ENCODE results near the gene BAIAP2L1. TPM values are rescaled to one million over a fixed set of nuclear protein-coding genes. Genes with fewer than 3 reads are reported as not detected.

The BAIAP2L1 gene
- total and polyA plus RNA-seq, 9 of the 15 experiments (the other 6 are each of a cell fraction or from before 2014, with no cell fraction given): 4.2 to 29.8 (median 15.5) TPM

DNA sequence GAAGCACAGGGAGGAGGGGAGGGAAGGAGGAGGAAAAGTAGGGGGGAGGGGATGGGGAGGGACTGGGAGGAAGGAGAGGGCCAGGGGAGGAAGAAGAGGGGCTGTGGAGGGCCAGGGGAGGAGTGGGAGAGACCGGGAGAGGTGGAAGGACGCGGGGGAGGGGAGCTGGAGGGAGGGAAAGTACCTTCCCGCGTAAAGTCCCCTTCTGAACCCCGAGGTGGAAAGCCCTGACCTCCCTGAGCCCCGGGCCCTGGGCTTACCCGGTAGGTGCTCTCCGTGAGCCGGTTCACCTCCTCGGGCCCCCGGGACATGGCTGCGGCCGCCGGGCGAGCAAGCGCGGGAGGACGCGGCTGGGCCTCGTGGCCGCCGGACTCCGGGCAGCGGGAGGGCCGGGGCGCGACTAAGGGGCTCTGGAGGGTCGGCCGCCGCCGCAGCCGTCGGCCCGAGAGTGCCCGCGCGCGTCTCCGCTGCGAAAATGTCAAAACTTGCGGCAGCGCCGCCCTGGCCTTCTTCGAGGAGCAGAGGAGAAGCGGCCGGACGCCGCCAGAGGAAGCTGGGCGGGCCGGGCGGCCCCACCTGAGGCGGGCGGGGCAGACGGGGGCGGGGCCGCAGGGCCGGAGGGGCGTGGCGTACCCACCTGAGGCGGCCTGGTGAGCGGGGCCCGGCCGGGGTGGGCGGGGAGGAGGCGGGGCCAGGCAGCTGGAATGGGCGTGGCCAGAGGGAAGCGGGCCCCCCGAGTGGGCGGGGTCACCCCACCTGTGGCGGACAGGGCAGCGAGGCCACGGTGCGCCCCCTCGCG lies at the start of gene BAIAP2L1 (continued):
- TF ChIP-seq, protein P1, sequence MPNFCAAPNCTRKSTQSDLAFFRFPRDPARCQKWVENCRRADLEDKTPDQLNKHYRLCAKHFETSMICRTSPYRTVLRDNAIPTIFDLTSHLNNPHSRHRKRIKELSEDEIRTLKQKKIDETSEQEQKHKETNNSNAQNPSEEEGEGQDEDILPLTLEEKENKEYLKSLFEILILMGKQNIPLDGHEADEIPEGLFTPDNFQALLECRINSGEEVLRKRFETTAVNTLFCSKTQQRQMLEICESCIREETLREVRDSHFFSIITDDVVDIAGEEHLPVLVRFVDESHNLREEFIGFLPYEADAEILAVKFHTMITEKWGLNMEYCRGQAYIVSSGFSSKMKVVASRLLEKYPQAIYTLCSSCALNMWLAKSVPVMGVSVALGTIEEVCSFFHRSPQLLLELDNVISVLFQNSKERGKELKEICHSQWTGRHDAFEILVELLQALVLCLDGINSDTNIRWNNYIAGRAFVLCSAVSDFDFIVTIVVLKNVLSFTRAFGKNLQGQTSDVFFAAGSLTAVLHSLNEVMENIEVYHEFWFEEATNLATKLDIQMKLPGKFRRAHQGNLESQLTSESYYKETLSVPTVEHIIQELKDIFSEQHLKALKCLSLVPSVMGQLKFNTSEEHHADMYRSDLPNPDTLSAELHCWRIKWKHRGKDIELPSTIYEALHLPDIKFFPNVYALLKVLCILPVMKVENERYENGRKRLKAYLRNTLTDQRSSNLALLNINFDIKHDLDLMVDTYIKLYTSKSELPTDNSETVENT (CRISPR knock-in tag; IDR thresholded peaks at IDR 0.05): 0 out of 2 replicates have a peak, but pooled peaks have one; percentile 58
- TF ChIP-seq, protein P2, sequence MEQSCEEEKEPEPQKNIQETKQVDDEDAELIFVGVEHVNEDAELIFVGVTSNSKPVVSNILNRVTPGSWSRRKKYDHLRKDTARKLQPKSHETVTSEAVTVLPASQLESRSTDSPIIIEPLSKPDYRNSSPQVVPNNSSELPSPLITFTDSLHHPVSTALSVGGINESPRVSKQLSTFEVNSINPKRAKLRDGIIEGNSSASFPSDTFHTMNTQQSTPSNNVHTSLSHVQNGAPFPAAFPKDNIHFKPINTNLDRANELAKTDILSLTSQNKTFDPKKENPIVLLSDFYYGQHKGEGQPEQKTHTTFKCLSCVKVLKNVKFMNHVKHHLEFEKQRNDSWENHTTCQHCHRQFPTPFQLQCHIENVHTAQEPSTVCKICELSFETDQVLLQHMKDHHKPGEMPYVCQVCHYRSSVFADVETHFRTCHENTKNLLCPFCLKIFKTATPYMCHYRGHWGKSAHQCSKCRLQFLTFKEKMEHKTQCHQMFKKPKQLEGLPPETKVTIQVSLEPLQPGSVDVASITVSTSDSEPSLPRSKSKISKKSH (CRISPR knock-in tag; IDR thresholded peaks at IDR 0.05): no peak
- no peak for TF ChIP-seq POLR3G (IDR thresholded peaks at IDR 0.05; ENCODE audit: extremely low read depth, insufficient read length, insufficient replicate concordance)
- TF ChIP-seq, protein P3, sequence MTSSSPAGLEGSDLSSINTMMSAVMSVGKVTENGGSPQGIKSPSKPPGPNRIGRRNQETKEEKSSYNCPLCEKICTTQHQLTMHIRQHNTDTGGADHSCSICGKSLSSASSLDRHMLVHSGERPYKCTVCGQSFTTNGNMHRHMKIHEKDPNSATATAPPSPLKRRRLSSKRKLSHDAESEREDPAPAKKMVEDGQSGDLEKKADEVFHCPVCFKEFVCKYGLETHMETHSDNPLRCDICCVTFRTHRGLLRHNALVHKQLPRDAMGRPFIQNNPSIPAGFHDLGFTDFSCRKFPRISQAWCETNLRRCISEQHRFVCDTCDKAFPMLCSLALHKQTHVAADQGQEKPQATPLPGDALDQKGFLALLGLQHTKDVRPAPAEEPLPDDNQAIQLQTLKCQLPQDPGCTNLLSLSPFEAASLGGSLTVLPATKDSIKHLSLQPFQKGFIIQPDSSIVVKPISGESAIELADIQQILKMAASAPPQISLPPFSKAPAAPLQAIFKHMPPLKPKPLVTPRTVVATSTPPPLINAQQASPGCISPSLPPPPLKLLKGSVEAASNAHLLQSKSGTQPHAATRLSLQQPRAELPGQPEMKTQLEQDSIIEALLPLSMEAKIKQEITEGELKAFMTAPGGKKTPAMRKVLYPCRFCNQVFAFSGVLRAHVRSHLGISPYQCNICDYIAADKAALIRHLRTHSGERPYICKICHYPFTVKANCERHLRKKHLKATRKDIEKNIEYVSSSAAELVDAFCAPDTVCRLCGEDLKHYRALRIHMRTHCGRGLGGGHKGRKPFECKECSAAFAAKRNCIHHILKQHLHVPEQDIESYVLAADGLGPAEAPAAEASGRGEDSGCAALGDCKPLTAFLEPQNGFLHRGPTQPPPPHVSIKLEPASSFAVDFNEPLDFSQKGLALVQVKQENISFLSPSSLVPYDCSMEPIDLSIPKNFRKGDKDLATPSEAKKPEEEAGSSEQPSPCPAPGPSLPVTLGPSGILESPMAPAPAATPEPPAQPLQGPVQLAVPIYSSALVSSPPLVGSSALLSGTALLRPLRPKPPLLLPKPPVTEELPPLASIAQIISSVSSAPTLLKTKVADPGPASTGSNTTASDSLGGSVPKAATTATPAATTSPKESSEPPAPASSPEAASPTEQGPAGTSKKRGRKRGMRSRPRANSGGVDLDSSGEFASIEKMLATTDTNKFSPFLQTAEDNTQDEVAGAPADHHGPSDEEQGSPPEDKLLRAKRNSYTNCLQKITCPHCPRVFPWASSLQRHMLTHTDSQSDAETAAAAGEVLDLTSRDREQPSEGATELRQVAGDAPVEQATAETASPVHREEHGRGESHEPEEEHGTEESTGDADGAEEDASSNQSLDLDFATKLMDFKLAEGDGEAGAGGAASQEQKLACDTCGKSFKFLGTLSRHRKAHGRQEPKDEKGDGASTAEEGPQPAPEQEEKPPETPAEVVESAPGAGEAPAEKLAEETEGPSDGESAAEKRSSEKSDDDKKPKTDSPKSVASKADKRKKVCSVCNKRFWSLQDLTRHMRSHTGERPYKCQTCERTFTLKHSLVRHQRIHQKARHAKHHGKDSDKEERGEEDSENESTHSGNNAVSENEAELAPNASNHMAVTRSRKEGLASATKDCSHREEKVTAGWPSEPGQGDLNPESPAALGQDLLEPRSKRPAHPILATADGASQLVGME (CRISPR knock-in tag; IDR thresholded peaks at IDR 0.05): 0 out of 2 replicates have a peak, but pooled peaks have one; percentile 68
- no peak for TF ChIP-seq ZNF146 (CRISPR knock-in tag; IDR thresholded peaks at IDR 0.05; ENCODE audit: unreplicated experiment)
- TF ChIP-seq ZC3H11A (IDR thresholded peaks at IDR 0.05; ENCODE audit: low read depth, low read length): no peak
- TF ChIP-seq GTF2A2 (tag; IDR thresholded peaks at IDR 0.05): no peak
- TF ChIP-seq SMARCB1 (IDR thresholded peaks at IDR 0.05; ENCODE audit: insufficient read length, low read depth): no peak
- TF ChIP-seq, protein P4, sequence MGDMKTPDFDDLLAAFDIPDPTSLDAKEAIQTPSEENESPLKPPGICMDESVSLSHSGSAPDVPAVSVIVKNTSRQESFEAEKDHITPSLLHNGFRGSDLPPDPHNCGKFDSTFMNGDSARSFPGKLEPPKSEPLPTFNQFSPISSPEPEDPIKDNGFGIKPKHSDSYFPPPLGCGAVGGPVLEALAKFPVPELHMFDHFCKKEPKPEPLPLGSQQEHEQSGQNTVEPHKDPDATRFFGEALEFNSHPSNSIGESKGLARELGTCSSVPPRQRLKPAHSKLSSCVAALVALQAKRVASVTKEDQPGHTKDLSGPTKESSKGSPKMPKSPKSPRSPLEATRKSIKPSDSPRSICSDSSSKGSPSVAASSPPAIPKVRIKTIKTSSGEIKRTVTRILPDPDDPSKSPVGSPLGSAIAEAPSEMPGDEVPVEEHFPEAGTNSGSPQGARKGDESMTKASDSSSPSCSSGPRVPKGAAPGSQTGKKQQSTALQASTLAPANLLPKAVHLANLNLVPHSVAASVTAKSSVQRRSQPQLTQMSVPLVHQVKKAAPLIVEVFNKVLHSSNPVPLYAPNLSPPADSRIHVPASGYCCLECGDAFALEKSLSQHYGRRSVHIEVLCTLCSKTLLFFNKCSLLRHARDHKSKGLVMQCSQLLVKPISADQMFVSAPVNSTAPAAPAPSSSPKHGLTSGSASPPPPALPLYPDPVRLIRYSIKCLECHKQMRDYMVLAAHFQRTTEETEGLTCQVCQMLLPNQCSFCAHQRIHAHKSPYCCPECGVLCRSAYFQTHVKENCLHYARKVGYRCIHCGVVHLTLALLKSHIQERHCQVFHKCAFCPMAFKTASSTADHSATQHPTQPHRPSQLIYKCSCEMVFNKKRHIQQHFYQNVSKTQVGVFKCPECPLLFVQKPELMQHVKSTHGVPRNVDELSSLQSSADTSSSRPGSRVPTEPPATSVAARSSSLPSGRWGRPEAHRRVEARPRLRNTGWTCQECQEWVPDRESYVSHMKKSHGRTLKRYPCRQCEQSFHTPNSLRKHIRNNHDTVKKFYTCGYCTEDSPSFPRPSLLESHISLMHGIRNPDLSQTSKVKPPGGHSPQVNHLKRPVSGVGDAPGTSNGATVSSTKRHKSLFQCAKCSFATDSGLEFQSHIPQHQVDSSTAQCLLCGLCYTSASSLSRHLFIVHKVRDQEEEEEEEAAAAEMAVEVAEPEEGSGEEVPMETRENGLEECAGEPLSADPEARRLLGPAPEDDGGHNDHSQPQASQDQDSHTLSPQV (IDR thresholded peaks at IDR 0.05): no peak
- TF ChIP-seq PRMT5 (CRISPR knock-in tag; IDR thresholded peaks at IDR 0.05): no peak
- no peak for TF ChIP-seq TOE1 (IDR thresholded peaks at IDR 0.05; ENCODE audit: borderline replicate concordance)
- TF ChIP-seq TOE1 (CRISPR knock-in tag; IDR thresholded peaks at IDR 0.05; ENCODE audit: borderline replicate concordance, low read depth): no peak
